Panc1 (cell line): Measurements from ENCODE around the gene ZNF25. TPM values are rescaled to one million over a fixed set of nuclear protein-coding genes. Genes with fewer than 3 reads are reported as not detected.

Experiments
- ATAC-seq: fragments of 200-7000 bp; cut with Tn5 transposase; 2 replicates; pipeline ENCODE4 v1.9.1; 2020; ENCODE audit warnings: mild to moderate bottlenecking, moderate library complexity
- BruUV-seq: library from RNA; stranded (reverse); fragments of 400-500 nt; replicated peaks from 2 replicates; lab custom pipeline; 2021; lab: Mats Ljungman, UMichigan
- CTCF ChIA-PET: fragments of 300-600 bp; sonication (Branson Sonifier 250); formaldehyde crosslinking; loops from one replicate; lab custom pipeline; 2022; ENCODE audit warnings: antibody characterized with exemption; lab: Charles Lee
- POLR2A ChIA-PET: fragments of 300-600 bp; sonication (Branson Sonifier 250); formaldehyde crosslinking; loops from one replicate; lab custom pipeline; 2022; ENCODE audit warnings: antibody characterized with exemption; lab: Charles Lee
- DNase-seq: peaks from one replicate; pipeline ENCODE4 v3.0.0-alpha.2; 2010; ENCODE audit warnings: low read depth, low spot score
- H3K27ac ChIP-seq: 2 replicates; pipeline ENCODE4 v1.5.1; 2011; ENCODE audit warnings: mild to moderate bottlenecking, low read length, inconsistent platforms
- H3K27me3 ChIP-seq: fragments of 200-500 bp; sonication (Bioruptor generic); 2 replicates; pipeline ENCODE4 v1.6.0; 2014; ENCODE audit warnings: low read length, inconsistent platforms; ENCODE audit not compliant: control insufficient read depth, insufficient read depth
- H3K36me3 ChIP-seq: fragments of 200-500 bp; sonication (Bioruptor generic); 2 replicates; pipeline ENCODE4 v1.5.1; 2014; ENCODE audit warnings: inconsistent platforms, mild to moderate bottlenecking, low read length, moderate library complexity; ENCODE audit not compliant: control insufficient read depth, insufficient read depth
- H3K4me1 ChIP-seq: 2 replicates; pipeline ENCODE4 v1.5.1; 2011; ENCODE audit warnings: inconsistent platforms, mild to moderate bottlenecking, low read length, moderate library complexity; ENCODE audit not compliant: control insufficient read depth, insufficient read depth
- H3K4me3 ChIP-seq, 2 experiments: 2 replicates each; pipeline ENCODE4 v1.5.1; 2011 to 2012; ENCODE audit warnings: low read depth in 2 of 2, low read length in 2 of 2, mild to moderate bottlenecking in 2 of 2, inconsistent platforms in 1 of 2, moderate library complexity in 1 of 2
- H3K9me3 ChIP-seq: fragments of 200-500 bp; sonication (Bioruptor generic); 2 replicates; pipeline ENCODE4 v1.5.1; 2014; ENCODE audit warnings: low read depth, mild to moderate bottlenecking, inconsistent platforms, low read length, moderate library complexity; ENCODE audit not compliant: control insufficient read depth, insufficient read depth
- POLR2AphosphoS5 ChIP-seq: IDR thresholded peaks from 2 replicates; pipeline ENCODE4 v1.6.1; 2012; ENCODE audit warnings: mild to moderate bottlenecking, low read depth, low read length, moderate library complexity
- SIN3A ChIP-seq: IDR thresholded peaks from 2 replicates; pipeline ENCODE4 v1.6.1; 2012; ENCODE audit warnings: low read depth, mild to moderate bottlenecking, low read length, moderate library complexity, borderline replicate concordance; ENCODE audit not compliant: insufficient read depth
- TCF7L2 ChIP-seq: IDR thresholded peaks from 2 replicates; pipeline ENCODE4 v1.6.1; 2011; ENCODE audit warnings: mild to moderate bottlenecking, low read depth, low read length, inconsistent platforms
- in situ Hi-C: cut with HindIII; loops from 2 replicates; pipeline ENCODE4 v1.10.0; 2016; ENCODE audit warnings: low sequenced_read_pairs, low pct_unique_long_range_greater_than_20kb
- intact Hi-C: fragments of 100-400 bp; cut with micrococcal nuclease; formaldehyde crosslinking; loops from one replicate; pipeline ENCODE4 v1.10.0; 2022; ENCODE audit not compliant: unreplicated experiment
- total RNA-seq: library from RNA; stranded (reverse); gene quantifications from one replicate; pipeline ENCODE4 v1.2.1, GENCODE V29; 2021; ENCODE audit not compliant: unreplicated experiment
- TF ChIP-seq, protein P1 (sequence below), 2 experiments: IDR thresholded peaks; 2 replicates each; pipeline ENCODE4 v1.6.1; 2011 to 2012; ENCODE audit warnings: low read depth in 2 of 2, control low read depth in 1 of 2, low read length in 1 of 2, mild to moderate bottlenecking in 1 of 2, moderate library complexity in 1 of 2; ENCODE audit not compliant: insufficient read depth in 1 of 2
- TF ChIP-seq, protein P2 (sequence below): fragments of 450-650 bp; IDR thresholded peaks from 2 replicates; pipeline ENCODE4 v1.5.1; 2017; ENCODE audit warnings: mild to moderate bottlenecking

Gene ZNF25
- total RNA-seq, 1 experiment from 2014 or later, result 2.9 TPM

DNA sequence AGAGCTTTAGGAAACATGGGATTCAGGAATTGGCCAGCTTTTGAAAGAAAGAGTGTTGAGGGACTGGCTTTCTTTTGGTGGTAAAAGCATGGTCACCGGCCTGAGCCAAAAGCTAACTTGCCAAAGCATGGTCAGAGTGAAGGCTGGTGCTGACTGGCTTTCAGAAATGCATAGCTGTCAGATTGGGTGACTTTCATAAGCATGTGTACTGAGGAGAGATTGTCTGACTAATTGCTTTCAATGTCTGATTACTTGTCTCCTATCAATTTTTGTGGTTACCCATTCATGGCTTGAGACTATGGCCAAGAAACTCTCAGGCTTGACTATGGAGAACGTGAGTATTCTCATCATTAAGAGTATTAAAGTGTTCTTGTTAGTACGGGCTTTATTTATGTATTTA, 28.2 kb downstream of the ZNF25 start:
- Histone ChIP-seq H3K27me3 (no peaks in the 10 kb centered on the region), H3K36me3 (no peaks in the 10 kb centered on the region), H3K4me3 (no peak overlapping the region), H3K27ac (no peak overlapping the region), H3K4me1 (no peaks in the 10 kb centered on the region), H3K9me3 (no peaks in the 10 kb centered on the region)
- POLR2A ChIA-PET, result no interaction called here
- CTCF ChIA-PET, result no interaction called here
- DNase-seq (no peak), ATAC-seq (no peak)
- intact Hi-C loops, result no loop called here
- in situ Hi-C loops, result no loop called here
- no TSS peak for BruUV-seq
- TF ChIP-seq SIN3A, result no peak
- TF ChIP-seq, protein P1, sequence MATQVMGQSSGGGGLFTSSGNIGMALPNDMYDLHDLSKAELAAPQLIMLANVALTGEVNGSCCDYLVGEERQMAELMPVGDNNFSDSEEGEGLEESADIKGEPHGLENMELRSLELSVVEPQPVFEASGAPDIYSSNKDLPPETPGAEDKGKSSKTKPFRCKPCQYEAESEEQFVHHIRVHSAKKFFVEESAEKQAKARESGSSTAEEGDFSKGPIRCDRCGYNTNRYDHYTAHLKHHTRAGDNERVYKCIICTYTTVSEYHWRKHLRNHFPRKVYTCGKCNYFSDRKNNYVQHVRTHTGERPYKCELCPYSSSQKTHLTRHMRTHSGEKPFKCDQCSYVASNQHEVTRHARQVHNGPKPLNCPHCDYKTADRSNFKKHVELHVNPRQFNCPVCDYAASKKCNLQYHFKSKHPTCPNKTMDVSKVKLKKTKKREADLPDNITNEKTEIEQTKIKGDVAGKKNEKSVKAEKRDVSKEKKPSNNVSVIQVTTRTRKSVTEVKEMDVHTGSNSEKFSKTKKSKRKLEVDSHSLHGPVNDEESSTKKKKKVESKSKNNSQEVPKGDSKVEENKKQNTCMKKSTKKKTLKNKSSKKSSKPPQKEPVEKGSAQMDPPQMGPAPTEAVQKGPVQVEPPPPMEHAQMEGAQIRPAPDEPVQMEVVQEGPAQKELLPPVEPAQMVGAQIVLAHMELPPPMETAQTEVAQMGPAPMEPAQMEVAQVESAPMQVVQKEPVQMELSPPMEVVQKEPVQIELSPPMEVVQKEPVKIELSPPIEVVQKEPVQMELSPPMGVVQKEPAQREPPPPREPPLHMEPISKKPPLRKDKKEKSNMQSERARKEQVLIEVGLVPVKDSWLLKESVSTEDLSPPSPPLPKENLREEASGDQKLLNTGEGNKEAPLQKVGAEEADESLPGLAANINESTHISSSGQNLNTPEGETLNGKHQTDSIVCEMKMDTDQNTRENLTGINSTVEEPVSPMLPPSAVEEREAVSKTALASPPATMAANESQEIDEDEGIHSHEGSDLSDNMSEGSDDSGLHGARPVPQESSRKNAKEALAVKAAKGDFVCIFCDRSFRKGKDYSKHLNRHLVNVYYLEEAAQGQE (IDR thresholded peaks at IDR 0.05; ENCODE audit: insufficient read depth in 1 of 2, low read depth in 2 of 2, low read length in 1 of 2), result no peak
- TF ChIP-seq TCF7L2, result no peak
- TF ChIP-seq, protein P2, sequence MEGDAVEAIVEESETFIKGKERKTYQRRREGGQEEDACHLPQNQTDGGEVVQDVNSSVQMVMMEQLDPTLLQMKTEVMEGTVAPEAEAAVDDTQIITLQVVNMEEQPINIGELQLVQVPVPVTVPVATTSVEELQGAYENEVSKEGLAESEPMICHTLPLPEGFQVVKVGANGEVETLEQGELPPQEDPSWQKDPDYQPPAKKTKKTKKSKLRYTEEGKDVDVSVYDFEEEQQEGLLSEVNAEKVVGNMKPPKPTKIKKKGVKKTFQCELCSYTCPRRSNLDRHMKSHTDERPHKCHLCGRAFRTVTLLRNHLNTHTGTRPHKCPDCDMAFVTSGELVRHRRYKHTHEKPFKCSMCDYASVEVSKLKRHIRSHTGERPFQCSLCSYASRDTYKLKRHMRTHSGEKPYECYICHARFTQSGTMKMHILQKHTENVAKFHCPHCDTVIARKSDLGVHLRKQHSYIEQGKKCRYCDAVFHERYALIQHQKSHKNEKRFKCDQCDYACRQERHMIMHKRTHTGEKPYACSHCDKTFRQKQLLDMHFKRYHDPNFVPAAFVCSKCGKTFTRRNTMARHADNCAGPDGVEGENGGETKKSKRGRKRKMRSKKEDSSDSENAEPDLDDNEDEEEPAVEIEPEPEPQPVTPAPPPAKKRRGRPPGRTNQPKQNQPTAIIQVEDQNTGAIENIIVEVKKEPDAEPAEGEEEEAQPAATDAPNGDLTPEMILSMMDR, result no peak
- TF ChIP-seq POLR2AphosphoS5, result no peak

DNA sequence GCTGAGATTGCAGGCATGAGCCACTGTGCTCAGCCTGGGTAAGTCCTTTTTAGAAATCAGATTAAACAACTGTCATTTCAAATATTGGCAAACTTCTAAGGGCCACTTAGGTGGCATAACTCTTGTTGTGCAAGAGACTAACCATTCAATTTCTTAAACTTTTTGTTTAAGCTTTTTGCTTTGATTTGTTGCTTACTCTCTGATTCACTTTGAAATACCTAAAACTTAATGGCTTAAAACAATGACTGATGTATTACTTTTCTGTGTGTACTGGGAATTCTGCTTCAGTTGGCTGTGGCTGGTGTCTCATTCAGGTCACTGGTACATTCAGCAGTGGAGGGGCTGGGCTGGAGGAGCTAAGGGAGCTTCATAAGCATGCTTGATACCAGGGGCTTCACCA, 28.9 kb downstream of the ZNF25 start:
- Histone ChIP-seq H3K4me3 (no peak overlapping the region), H3K36me3 (no peaks in the 10 kb centered on the region), H3K9me3 (no peaks in the 10 kb centered on the region), H3K4me1 (no peaks in the 10 kb centered on the region), H3K27me3 (no peaks in the 10 kb centered on the region), H3K27ac (no peak overlapping the region)
- POLR2A ChIA-PET, result no interaction called here
- no peak for ATAC-seq
- CTCF ChIA-PET, result no interaction called here
- in situ Hi-C loops, result no loop called here
- BruUV-seq, result no TSS peak
- TF ChIP-seq TCF7L2 (no peak), SIN3A (no peak), POLR2AphosphoS5 (no peak)
- TF ChIP-seq, protein P2, result no peak
- TF ChIP-seq, protein P1 (IDR thresholded peaks at IDR 0.05; ENCODE audit: insufficient read depth in 1 of 2, low read depth in 2 of 2, low read length in 1 of 2), result no peak
- intact Hi-C loops, result no loop called here
- DNase-seq, result no peak
